CD1c-positive myeloid dendritic cell (primary cell): ENCODE results near the gene CD99.
"Not testable (repeated sequence)": the region's sequence is repeated elsewhere in the genome, so short reads cannot be mapped to it uniquely, and the experiment has no call there.

ENCODE experiments used
- DNase-seq: peaks from one replicate; pipeline ENCODE4 v3.0.0-alpha.2; 2016; ENCODE audit errors: extremely low spot score

The CD99 gene

GRCh38 chrX:2769615-2770014 lies 78.5 kb downstream of the CD99 start:
- DNase-seq, result no peak

DNA sequence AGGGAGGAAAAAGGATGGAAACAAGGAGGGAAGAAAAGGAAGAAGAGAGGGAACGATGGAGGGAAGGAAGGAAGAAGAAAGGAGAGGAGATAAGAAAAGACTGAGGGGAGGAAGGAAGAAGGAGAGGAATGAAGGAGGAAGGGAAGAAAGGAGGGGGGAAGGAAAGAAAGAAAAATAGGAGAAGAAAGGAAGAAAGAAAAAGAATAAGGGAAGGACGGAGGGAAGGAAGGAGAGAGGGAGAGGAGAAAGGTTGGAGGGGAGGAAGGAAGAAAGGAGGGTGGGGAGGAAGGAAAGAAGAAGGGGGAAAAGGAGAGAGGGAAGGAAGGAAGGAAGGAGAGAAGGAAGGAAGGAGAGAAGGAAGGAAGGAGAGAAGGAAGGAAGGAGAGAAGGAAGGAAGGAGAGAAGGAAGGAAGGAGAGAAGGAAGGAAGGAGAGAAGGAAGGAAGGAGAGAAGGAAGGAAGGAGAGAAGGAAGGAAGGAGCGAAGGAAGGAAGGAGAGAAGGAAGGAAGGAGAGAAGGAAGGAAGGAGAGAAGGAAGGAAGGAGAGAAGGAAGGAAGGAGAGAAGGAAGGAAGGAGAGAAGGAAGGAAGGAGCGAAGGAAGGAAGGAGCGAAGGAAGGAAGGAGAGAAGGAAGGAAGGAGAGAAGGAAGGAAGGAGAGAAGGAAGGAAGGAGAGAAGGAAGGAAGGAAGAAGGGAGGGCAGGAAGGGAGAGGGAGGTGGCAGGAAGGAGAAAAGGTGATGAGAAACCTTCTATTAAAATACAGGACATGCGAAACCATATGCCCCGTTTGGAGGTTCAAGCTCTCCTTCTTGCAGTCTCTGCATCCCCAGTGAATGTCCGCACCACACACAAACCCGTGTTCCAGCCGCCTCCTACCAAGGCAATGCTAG lies 82.3 kb downstream of the CD99 start:
- not testable (repeated sequence) for DNase-seq

DNA sequence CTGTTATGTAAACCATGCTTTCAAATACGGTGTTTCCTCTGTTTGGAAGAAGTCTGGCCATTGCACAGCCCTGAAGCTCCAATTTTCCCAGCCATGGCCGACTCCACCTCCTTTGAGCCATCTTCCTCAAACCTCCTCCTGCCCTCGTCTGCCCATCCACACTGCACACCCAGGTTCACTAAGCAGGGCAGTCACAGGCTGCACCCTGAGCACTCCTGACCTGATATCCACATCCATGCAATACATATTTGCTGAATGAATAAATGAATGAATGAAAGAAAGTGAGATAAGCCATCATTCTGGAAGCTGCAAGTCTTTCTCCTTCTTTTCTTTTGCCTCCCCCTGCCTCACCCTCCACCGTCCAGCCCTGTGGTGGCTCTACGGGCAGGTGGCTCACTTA lies 83.0 kb downstream of the CD99 start:
- DNase-seq, result no peak

DNA sequence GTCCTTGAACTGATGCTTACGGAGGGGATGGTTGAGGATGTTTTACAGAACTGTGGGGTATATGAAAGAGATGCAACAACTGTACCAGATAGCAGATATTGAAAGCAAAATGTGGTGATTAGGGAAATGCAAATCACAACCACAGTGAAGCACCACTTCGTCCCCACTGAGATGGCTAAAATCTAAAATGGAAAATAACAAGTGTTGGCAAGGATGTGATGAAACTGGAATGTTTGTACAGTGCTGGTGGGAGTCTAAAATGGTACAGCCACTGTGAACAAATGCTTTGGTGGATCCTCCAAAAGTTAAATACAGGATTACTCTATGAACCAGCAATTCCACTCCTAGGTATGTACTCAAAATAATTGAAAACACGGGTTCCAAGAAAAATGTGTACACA lies 83.7 kb downstream of the CD99 start:
- DNase-seq, result no peak

GRCh38 chrX:2780472-2781225 lies 89.6 kb downstream of the CD99 start:
- not testable (repeated sequence) for DNase-seq

DNA sequence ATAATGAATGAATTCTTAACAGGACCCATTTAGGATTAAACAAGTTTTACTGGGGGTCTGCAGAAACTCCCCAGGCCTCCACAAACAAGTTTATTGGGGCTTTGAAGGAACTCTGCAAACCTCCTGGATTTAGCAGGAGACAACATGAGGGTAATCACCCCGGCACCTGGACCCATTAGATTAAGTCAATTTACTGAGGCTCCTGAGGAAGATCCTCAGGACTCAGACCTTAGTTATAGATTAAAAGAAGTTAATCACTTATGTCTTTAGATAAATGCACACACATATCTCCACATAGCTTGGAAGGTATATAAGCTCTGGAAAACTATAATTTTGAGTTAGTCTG lies 90.1 kb downstream of the CD99 start:
- no peak for DNase-seq

GRCh38 chrX:2781698-2782097 lies 90.6 kb downstream of the CD99 start:
- no peak for DNase-seq

GRCh38 chrX:2782171-2782570 lies 91.1 kb downstream of the CD99 start:
- DNase-seq, result no peak

DNA sequence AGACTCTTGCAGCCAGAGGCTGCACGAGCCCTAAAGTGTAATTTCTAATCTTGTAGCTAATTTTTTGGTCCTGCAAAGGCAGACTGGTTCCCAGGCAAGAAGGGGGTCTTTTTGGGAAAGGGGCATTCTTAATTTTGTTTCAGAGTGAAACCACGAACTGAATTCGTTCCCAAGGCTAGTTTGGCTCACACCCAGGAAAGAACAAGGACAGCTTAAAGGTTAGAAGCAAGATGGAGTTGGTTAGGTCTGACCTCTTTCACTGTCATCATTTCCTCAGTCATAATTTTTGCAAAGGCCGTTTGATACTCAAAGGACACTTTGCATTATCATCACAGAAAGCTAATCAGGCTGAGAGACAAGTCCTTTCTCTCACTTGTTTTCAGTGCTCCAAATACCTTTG lies 91.7 kb downstream of the CD99 start:
- DNase-seq, result no peak

- DNase-seq, result no peak
These were observed 92.9 kb downstream of the CD99 start for GRCh38 chrX:2784026-2784425.

DNA sequence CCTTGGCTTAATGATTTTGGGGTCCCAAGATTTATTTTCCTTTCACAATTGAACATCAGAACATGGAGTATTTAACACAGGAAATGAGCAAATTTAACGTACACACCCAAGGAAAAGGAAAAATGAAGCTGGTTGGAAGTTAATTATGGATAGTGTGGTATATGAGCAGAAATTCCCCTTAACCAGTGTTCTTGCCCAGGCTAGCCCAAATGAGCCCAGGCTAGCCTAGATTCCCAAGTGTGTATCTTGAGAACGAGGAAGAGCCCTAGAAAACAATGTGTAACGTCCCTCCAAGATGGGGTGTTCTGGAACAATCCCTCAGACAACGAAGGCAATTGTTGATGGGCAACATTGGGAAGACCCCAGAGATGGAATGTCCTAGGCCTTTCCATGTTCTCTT lies 94.4 kb downstream of the CD99 start:
- DNase-seq, result no peak

DNA sequence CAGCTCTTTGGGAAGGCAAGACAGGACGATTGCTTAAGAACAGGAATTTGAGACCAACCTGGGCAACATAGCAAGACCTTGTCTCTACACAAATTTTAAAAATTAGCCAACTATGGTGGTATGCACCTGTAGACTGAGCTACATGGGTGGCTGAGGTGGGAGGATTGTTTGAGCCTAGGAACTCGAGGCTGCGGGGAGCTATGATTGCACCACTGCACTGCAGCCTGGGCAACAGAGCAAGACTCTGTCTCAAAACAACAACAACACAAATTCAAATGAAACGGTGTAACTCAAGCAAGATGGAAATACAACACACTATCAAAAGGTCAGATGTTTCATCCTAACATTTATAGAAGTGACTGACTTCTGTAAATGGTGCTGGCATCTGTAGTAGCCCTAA lies 97.9 kb downstream of the CD99 start:
- no peak for DNase-seq

DNA sequence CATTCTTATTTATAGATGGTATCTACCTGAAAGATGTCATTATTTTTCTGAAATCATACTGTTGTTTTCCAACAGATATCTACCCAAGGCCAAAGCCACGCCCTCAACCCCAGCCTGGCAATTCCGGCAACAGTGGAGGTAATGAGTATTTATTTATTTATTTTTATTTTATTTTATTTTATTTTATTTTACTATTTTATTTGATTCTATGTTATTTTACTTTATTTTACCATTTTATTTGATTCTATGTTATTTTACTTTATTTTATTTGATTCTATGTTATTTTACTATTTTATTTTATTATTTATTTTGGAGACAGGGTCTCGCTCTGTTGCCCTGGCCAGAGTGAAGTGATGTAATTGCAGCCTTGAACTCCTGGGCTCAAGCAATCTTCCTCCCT lies 98.5 kb downstream of the CD99 start:
- DNase-seq, result no peak
